Cardiac muscle cell (in vitro differentiated cells and primary cell): ENCODE data around the gene ZNF200. TPM values are rescaled to one million over a fixed set of nuclear protein-coding genes. Genes with fewer than 3 reads are reported as not detected.

Source experiments
- DNase-seq, 2 donors: peaks; one replicate each; pipeline versions ENCODE4 v3.0.0 to v3.0.0-alpha.2; 2010 to 2017; ENCODE audit warnings: low read depth in 1 of 2, low spot score in 1 of 2
- H3K27ac ChIP-seq: fragments of 200-600 bp; sonication (generic); 2 replicates; pipeline ENCODE4 v1.5.1; 2016
- H3K27me3 ChIP-seq: fragments of 200-600 bp; sonication (generic); 2 replicates; pipeline ENCODE4 v1.6.0; 2016; ENCODE audit warnings: control low read depth
- H3K36me3 ChIP-seq: fragments of 200-600 bp; sonication (generic); 2 replicates; pipeline ENCODE4 v1.5.1; 2016; ENCODE audit warnings: control low read depth
- H3K4me1 ChIP-seq: fragments of 200-600 bp; sonication (generic); 2 replicates; pipeline ENCODE4 v1.8.1; 2017; ENCODE audit warnings: low read depth, mild to moderate bottlenecking, mixed run types
- H3K4me3 ChIP-seq: fragments of 200-600 bp; sonication (generic); 2 replicates; pipeline ENCODE4 v1.5.1; 2016; ENCODE audit warnings: mild to moderate bottlenecking
- H3K9me3 ChIP-seq: fragments of 200-600 bp; sonication (generic); 2 replicates; pipeline ENCODE4 v1.5.1; 2017; ENCODE audit warnings: low read depth, mild to moderate bottlenecking, control low read depth
- polyA plus RNA-seq: library from polyadenylated mRNA; unstranded; fragments of >200 nt; fragmentation: Nextera tagmentation; extraction: Ambion mirVana; gene quantifications from 2 replicates; pipeline ENCODE4 v1.2.1, GENCODE V29; 2016
- total RNA-seq: library from RNA; depleted of rRNA; stranded (reverse); fragments of >200 nt; gene quantifications from 2 replicates; pipeline ENCODE4 v1.2.3, GENCODE V29; 2016
- TF ChIP-seq, protein P1 (sequence below): IDR thresholded peaks from 2 replicates; pipeline ENCODE4 v1.5.1; 2012; ENCODE audit warnings: low read depth, mild to moderate bottlenecking, low read length

The ZNF200 gene
- total and polyA plus RNA-seq, 2 experiments from 2014 or later: 11.1 to 12.9 TPM

DNA sequence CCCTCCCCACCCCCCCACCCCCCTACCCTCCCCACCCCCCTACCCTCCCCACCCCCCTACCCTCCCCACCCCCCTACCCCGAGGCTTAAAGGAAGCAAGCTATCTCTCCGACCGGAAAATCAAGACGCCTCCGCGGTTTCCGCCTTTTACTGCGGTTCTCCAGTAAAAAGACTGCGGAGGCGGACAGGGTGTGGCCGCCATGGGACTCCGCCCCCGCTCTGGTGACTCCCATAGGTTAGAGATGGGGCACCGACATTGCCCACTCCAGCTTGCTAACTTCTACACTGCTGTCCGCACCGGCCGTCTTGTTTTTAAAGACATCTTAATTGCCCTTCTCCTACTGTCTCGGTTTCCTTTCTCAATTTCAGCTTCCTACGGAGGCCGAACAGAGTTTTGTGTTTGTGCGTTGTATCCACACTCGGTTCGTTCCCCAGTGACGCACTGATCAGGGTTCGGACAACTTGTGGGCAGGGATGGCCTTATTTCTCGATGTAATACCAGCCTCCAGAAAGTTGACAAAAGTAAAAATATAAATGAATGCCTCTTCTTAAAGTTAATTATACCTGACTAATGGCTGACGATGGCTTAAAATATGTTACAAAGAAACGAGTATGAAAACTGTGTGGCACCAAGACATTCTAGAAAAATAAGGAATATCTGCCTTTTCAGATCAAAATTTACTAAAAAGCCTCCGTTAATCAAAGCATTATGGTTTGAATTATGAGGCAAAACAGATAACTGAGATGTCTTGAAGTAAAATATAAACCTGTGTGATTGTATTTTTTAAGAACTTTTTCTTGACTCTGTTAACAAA lies 1.1 kb upstream of the ZNF200 start:
- peaks cover 8% of the 10 kb centered on the region for H3K4me1 ChIP-seq
- peaks cover 18% of the 10 kb centered on the region for H3K36me3 ChIP-seq
- H3K4me3 ChIP-seq: no peak overlapping the region
- H3K9me3 ChIP-seq: no peaks in the 10 kb centered on the region
- H3K27ac ChIP-seq: no peak overlapping the region
- peak; percentile 3 to 39 for DNase-seq
- H3K27me3 ChIP-seq: no peaks in the 10 kb centered on the region
- TF ChIP-seq, protein P1, sequence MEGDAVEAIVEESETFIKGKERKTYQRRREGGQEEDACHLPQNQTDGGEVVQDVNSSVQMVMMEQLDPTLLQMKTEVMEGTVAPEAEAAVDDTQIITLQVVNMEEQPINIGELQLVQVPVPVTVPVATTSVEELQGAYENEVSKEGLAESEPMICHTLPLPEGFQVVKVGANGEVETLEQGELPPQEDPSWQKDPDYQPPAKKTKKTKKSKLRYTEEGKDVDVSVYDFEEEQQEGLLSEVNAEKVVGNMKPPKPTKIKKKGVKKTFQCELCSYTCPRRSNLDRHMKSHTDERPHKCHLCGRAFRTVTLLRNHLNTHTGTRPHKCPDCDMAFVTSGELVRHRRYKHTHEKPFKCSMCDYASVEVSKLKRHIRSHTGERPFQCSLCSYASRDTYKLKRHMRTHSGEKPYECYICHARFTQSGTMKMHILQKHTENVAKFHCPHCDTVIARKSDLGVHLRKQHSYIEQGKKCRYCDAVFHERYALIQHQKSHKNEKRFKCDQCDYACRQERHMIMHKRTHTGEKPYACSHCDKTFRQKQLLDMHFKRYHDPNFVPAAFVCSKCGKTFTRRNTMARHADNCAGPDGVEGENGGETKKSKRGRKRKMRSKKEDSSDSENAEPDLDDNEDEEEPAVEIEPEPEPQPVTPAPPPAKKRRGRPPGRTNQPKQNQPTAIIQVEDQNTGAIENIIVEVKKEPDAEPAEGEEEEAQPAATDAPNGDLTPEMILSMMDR: no peak

GRCh38 chr16:3234543-3234856 lies 458 bp downstream of the ZNF200 start:
- no peak for DNase-seq

GRCh38 chr16:3223913-3224515 lies 10.9 kb downstream of the ZNF200 start:
- no peaks in the 10 kb centered on the region for H3K27me3 ChIP-seq
- H3K27ac ChIP-seq: no peak overlapping the region
- no peak overlapping the region for H3K4me3 ChIP-seq
- no peaks in the 10 kb centered on the region for H3K9me3 ChIP-seq
- no peaks in the 10 kb centered on the region for H3K4me1 ChIP-seq
- TF ChIP-seq, protein P1: no peak
- DNase-seq: no peak
- peaks cover 39% of the 10 kb centered on the region for H3K36me3 ChIP-seq

More at GRCh38 chr16:3234543-3234856, 458 bp downstream of the ZNF200 start:
- Histone ChIP-seq H3K4me1 (peaks cover 8% of the 10 kb centered on the region), H3K4me3 (peak overlapping the region; percentile 63), H3K27me3 (no peaks in the 10 kb centered on the region), H3K27ac (peak overlapping the region; percentile 91), H3K9me3 (no peaks in the 10 kb centered on the region), H3K36me3 (peaks cover 31% of the 10 kb centered on the region)
- TF ChIP-seq, protein P1: no peak

GRCh38 chr16:3220839-3221238 lies 14.1 kb downstream of the ZNF200 start:
- H3K27ac ChIP-seq: no peak overlapping the region
- no peaks in the 10 kb centered on the region for H3K4me1 ChIP-seq
- TF ChIP-seq, protein P1: no peak
- DNase-seq: no peak
- H3K36me3 ChIP-seq: peaks cover 15% of the 10 kb centered on the region
- H3K27me3 ChIP-seq: no peaks in the 10 kb centered on the region
- no peaks in the 10 kb centered on the region for H3K9me3 ChIP-seq
- no peak overlapping the region for H3K4me3 ChIP-seq

DNA sequence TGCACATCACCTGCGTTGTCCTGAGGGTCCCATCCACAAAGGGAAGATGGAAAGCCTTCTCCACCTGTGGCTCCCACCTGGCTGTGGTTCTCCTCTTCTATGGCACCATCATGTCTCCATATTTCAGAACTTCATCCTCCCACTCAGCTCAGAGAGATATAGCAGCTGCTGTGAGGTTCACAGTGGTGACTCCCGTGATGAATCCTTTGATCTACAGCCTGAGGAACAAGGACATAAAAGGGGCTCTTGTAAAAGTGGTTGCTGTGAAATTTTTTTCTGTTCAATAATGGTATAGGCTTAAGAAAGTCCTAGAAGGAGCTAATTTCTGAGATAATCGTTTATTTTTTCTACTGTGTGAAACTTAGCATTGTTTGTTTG lies 18.7 kb downstream of the ZNF200 start:
- Histone ChIP-seq H3K4me1 (no peaks in the 10 kb centered on the region), H3K27ac (no peak overlapping the region), H3K4me3 (no peak overlapping the region), H3K9me3 (no peaks in the 10 kb centered on the region), H3K27me3 (no peaks in the 10 kb centered on the region), H3K36me3 (no peaks in the 10 kb centered on the region)
- TF ChIP-seq, protein P1: no peak
- DNase-seq: no peak
